B cell (primary cell): ENCODE results near the gene STRBP. TPM values are rescaled to one million over a fixed set of nuclear protein-coding genes. Genes with fewer than 3 reads are reported as not detected.

Source experiments
- ATAC-seq: fragments of 200-7000 bp; cut with Tn5 transposase; one replicate; pipeline ENCODE4 v1.10.0; 2021; ENCODE audit warnings: low read depth, mild to moderate bottlenecking, moderate number of reproducible peaks, moderate library complexity
- CTCF ChIA-PET: fragments of 350-600 bp; sonication (Branson Sonifier 250); formaldehyde crosslinking; loops from one replicate; lab custom pipeline; 2021; ENCODE audit warnings: antibody characterized with exemption, inconsistent platforms; lab: Charles Lee
- POLR2A ChIA-PET: fragments of 350-600 bp; sonication (Branson Sonifier 250); formaldehyde crosslinking; loops from one replicate; lab custom pipeline; 2021; ENCODE audit warnings: antibody characterized with exemption; lab: Charles Lee
- DNase-seq: peaks from one replicate; pipeline ENCODE4 v3.0.0; 2013
- H2AFZ ChIP-seq: 2 replicates; pipeline ENCODE4 v1.6.1; 2012; ENCODE audit warnings: mild to moderate bottlenecking, low read depth, low read length; ENCODE audit not compliant: insufficient read depth, poor library complexity, severe bottlenecking
- H3K27ac ChIP-seq, 2 donors: 1 replicate in 1 of 2; 2 replicates in 1 of 2; pipeline ENCODE4 v1.5.1; 2012 to 2013; ENCODE audit warnings: low read length in 2 of 2, mild to moderate bottlenecking in 2 of 2, moderate library complexity in 1 of 2
- H3K27me3 ChIP-seq, 4 experiments: fragments of 200-600 bp in 1 of 4; sonication (generic) in 1 of 4; replicated peaks in 1 of 4; 1 replicate in 2 of 4; 2 replicates in 2 of 4; pipeline versions ENCODE4 v1.6.1 to v1.7.0; 2013 to 2016; ENCODE audit warnings: low read length in 3 of 4, mild to moderate bottlenecking in 2 of 4, mixed read lengths in 1 of 4, moderate library complexity in 1 of 4; ENCODE audit not compliant: insufficient read depth in 4 of 4, control insufficient read depth in 3 of 4; ENCODE audit errors: control extremely low read depth in 1 of 4
- H3K36me3 ChIP-seq, 2 experiments: replicated peaks in 1 of 2; 1 replicate in 1 of 2; 2 replicates in 1 of 2; pipeline versions ENCODE4 v1.6.1 to v1.7.1; 2013; ENCODE audit warnings: low read length in 1 of 2; ENCODE audit not compliant: insufficient read depth in 2 of 2, control insufficient read depth in 1 of 2; ENCODE audit errors: control extremely low read depth in 1 of 2, extremely low read depth in 1 of 2
- H3K4me1 ChIP-seq, 2 donors: fragments of 200-600 bp in 1 of 2; sonication (generic) in 1 of 2; 1 replicate in 1 of 2; 2 replicates in 1 of 2; pipeline versions ENCODE4 v1.5.1 to v1.6.1; 2013 to 2017; ENCODE audit warnings: low read length in 2 of 2; ENCODE audit not compliant: control insufficient read depth in 2 of 2, insufficient read depth in 2 of 2
- H3K4me2 ChIP-seq: replicated peaks from 2 replicates; pipeline ENCODE3; 2012; ENCODE audit warnings: mild to moderate bottlenecking, low read depth, low read length; ENCODE audit not compliant: poor library complexity, severe bottlenecking
- H3K4me3 ChIP-seq, 5 experiments: fragments of 200-600 bp in 1 of 5; sonication (generic) in 1 of 5; 1 replicate in 3 of 5; 2 replicates in 2 of 5; pipeline versions ENCODE4 v1.5.1 to v1.7.0; 2011 to 2016; ENCODE audit warnings: low read length in 4 of 5, mild to moderate bottlenecking in 4 of 5, low read depth in 2 of 5, control low read depth in 1 of 5, moderate library complexity in 1 of 5; ENCODE audit not compliant: insufficient read depth in 1 of 5; ENCODE audit errors: control extremely low read depth in 1 of 5, extremely low read depth in 1 of 5
- H3K79me2 ChIP-seq: fragments of 200-600 bp; sonication (generic); one replicate; pipeline ENCODE4 v1.6.0; 2016; ENCODE audit warnings: low read length; ENCODE audit not compliant: control insufficient read depth, insufficient read depth
- H3K9ac ChIP-seq: fragments of 200-600 bp; sonication (generic); 2 replicates; pipeline ENCODE4 v1.6.1; 2017; ENCODE audit warnings: mild to moderate bottlenecking, low read length, moderate library complexity
- H3K9me3 ChIP-seq, 3 donors: one replicate each; pipeline versions ENCODE4 v1.6.1 to v1.7.1; 2013; ENCODE audit warnings: low read length in 2 of 3; ENCODE audit not compliant: control insufficient read depth in 2 of 3, insufficient read depth in 1 of 3; ENCODE audit errors: control extremely low read depth in 1 of 3
- H4K20me1 ChIP-seq: 2 replicates; pipeline ENCODE4 v1.6.0; 2012; ENCODE audit warnings: mild to moderate bottlenecking, low read length; ENCODE audit not compliant: insufficient read depth, control insufficient read depth, poor library complexity, severe bottlenecking
- H3K27ac Mint-ChIP-seq: one replicate; pipeline ENCODE4 v1.8.0; 2021; ENCODE audit warnings: mixed read lengths
- H3K27me3 Mint-ChIP-seq: one replicate; pipeline ENCODE4 v1.8.0; 2021; ENCODE audit warnings: mixed read lengths
- H3K4me1 Mint-ChIP-seq: one replicate; pipeline ENCODE4 v1.8.0; 2021; ENCODE audit warnings: mixed read lengths
- H3K4me3 Mint-ChIP-seq: one replicate; pipeline ENCODE4 v1.8.0; 2021; ENCODE audit warnings: mixed read lengths
- H3K9me3 Mint-ChIP-seq: one replicate; pipeline ENCODE4 v1.8.0; 2022; ENCODE audit warnings: mixed read lengths; ENCODE audit not compliant: insufficient read depth
- EZH2 ChIP-seq: IDR thresholded peaks from 2 replicates; pipeline ENCODE4 v1.6.1; 2012; ENCODE audit warnings: borderline replicate concordance, low read depth, mild to moderate bottlenecking, moderate library complexity, low read length; ENCODE audit not compliant: insufficient read depth, poor library complexity, severe bottlenecking
- WGBS: methylation state at CpG from one replicate; pipeline ENCODE4 v1.1.5; 2013; ENCODE audit warnings: missing lambda C conversion rate; ENCODE audit not compliant: insufficient coverage; 5-methylcytosine and 5-hydroxymethylcytosine counted together
- intact Hi-C: fragments of 100-400 bp; cut with micrococcal nuclease; formaldehyde crosslinking; loops from one replicate; pipeline ENCODE4 v1.10.0; 2022
- polyA plus RNA-seq: library from polyadenylated mRNA; depleted of rRNA; stranded (reverse); fragments of >200 nt; gene quantifications from 2 replicates; pipeline ENCODE4 v1.2.3, GENCODE V29; 2012
- total RNA-seq, 2 donors: library from RNA; stranded (reverse); fragments of 120-200 nt in 1 of 2; gene quantifications; 1 replicate in 1 of 2; 2 replicates in 1 of 2; pipeline versions ENCODE4 v1.2.3 to v1.2.4, GENCODE V29; 2013 to 2022
- TF ChIP-seq, protein P1 (sequence below): fragments of 200-600 bp; IDR thresholded peaks from one replicate; pipeline ENCODE4 v1.8.0; 2022; ENCODE audit warnings: antibody characterized with exemption, mild to moderate bottlenecking

Gene STRBP
- total and polyA plus RNA-seq, 2 donors (not counting 1 experiment from before 2014, with no cell fraction given): 39.1 to 189 TPM

DNA sequence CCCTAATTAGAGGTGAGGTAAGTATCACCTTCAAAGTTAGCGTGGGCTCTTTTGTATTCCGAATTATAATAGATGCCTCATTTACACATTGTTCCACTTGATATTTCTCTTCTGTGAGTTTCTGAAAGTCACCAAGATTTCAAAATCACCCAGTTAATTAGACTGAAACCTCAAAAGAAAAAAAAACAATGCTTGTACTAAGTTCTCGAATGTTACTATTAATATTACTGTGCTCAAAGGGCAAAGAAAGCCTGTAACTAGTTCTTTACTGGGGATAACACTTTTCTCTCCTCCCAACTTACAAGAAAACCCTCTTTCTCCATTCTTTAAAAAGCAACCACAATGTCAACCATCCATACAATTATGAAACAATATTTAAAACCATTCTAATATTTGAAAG lies 98.5 kb downstream of the STRBP start:
- POLR2A ChIA-PET: no interaction called here
- H3K4me3 Mint-ChIP-seq: no peak overlapping the region

GRCh38 chr9:123168586-123168985 lies 99.8 kb downstream of the STRBP start:
- DNase-seq (no peak), ATAC-seq (no peak)
- H3K79me2 ChIP-seq: peaks cover 79% of the 10 kb centered on the region
- peaks cover 0 to 37% of the 10 kb centered on the region in 2 experiments for H3K36me3 ChIP-seq
- Mint-ChIP-seq H3K4me3 (no peak overlapping the region), H3K4me1 (peaks cover 70% of the 10 kb centered on the region), H3K27me3 (no peaks in the 10 kb centered on the region), H3K9me3 (no peaks in the 10 kb centered on the region), H3K27ac (peak overlapping the region; percentile 83)
- H2AFZ ChIP-seq: no peak overlapping the region
- H3K9ac ChIP-seq: no peak overlapping the region
- H3K4me1 ChIP-seq: peaks cover 29 to 32% of the 10 kb centered on the region in 2 donors
- no peak overlapping the region for H3K4me2 ChIP-seq
- H4K20me1 ChIP-seq: no peaks in the 10 kb centered on the region
- CTCF ChIA-PET: interaction anchor here (1.2 to 1.9 kb wide), 3 partner anchors 57 to 181 kb away, joined by 3 to 8 read pairs (median 6); no protein-coding TSS in a partner anchor
- H3K9me3 ChIP-seq: no peaks in the 10 kb centered on the region
- peak overlapping the region in 1 of 2 donors; percentile 14 for H3K27ac ChIP-seq
- TF ChIP-seq, protein P1, sequence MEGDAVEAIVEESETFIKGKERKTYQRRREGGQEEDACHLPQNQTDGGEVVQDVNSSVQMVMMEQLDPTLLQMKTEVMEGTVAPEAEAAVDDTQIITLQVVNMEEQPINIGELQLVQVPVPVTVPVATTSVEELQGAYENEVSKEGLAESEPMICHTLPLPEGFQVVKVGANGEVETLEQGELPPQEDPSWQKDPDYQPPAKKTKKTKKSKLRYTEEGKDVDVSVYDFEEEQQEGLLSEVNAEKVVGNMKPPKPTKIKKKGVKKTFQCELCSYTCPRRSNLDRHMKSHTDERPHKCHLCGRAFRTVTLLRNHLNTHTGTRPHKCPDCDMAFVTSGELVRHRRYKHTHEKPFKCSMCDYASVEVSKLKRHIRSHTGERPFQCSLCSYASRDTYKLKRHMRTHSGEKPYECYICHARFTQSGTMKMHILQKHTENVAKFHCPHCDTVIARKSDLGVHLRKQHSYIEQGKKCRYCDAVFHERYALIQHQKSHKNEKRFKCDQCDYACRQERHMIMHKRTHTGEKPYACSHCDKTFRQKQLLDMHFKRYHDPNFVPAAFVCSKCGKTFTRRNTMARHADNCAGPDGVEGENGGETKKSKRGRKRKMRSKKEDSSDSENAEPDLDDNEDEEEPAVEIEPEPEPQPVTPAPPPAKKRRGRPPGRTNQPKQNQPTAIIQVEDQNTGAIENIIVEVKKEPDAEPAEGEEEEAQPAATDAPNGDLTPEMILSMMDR: no peak
- TF ChIP-seq EZH2: no peak
- intact Hi-C loops: loop anchor here (5.0 kb wide), 1 partner anchor 36 kb away; no protein-coding TSS in a partner anchor
- H3K27me3 ChIP-seq: no peaks in the 10 kb centered on the region
- no peak overlapping the region for H3K4me3 ChIP-seq
- WGBS: no CpG with 5 or more reads among the region's 2 CpGs
- POLR2A ChIA-PET: no interaction called here

More for the DNA sequence above, 98.5 kb downstream of the STRBP start:
- Histone ChIP-seq H3K27ac (peak overlapping the region in 1 of 2 donors; percentile 45), H3K9me3 (no peaks in the 10 kb centered on the region), H3K4me1 (peaks cover 41 to 45% of the 10 kb centered on the region in 2 donors), H2AFZ (no peak overlapping the region), H3K9ac (no peak overlapping the region), H3K36me3 (peaks cover 0 to 37% of the 10 kb centered on the region in 2 experiments), H3K4me2 (peak overlapping the region; percentile 16), H3K27me3 (no peaks in the 10 kb centered on the region), H4K20me1 (no peaks in the 10 kb centered on the region), H3K4me3 (no peak overlapping the region), H3K79me2 (peaks cover 73% of the 10 kb centered on the region)
- peaks cover 73% of the 10 kb centered on the region for H3K4me1 Mint-ChIP-seq
- ATAC-seq (no peak), DNase-seq (no peak)
- intact Hi-C loops: loop anchor here (5.0 kb wide), 1 partner anchor 38 kb away; no protein-coding TSS in a partner anchor
- no CpG with 5 or more reads among the region's 3 CpGs for WGBS
- no peak for TF ChIP-seq EZH2
- TF ChIP-seq, protein P1: no peak
- H3K27me3 Mint-ChIP-seq: no peaks in the 10 kb centered on the region
- CTCF ChIA-PET: interaction anchor here (1.1 kb wide), 1 partner anchor 179 kb away, joined by 4 read pairs; no protein-coding TSS in a partner anchor
- H3K9me3 Mint-ChIP-seq: no peaks in the 10 kb centered on the region
- H3K27ac Mint-ChIP-seq: peak overlapping the region; percentile 62
